GM12878 (cell line): ENCODE data around the gene MRPL20. TPM values are rescaled to one million over a fixed set of nuclear protein-coding genes. Genes with fewer than 3 reads are reported as not detected.
A peak's percentile ranks its signal among the peaks of the same experiment; 100 is the strongest.
"Not testable (repeated sequence)": the region's sequence is repeated elsewhere in the genome, so short reads cannot be mapped to it uniquely, and the experiment has no call there.

Source experiments
- ATAC-seq: fragments of 200-7000 bp; cut with Tn5 transposase; 3 replicates; pipeline ENCODE4 v1.9.1; 2020; ENCODE audit warnings: mild to moderate bottlenecking, moderate library complexity
- BruUV-seq: library from RNA; stranded (reverse); fragments of 400-500 nt; replicated peaks from 2 replicates; lab custom pipeline; 2021; lab: Mats Ljungman, UMichigan
- CTCF ChIA-PET: fragments of 300-600 bp; sonication (Branson Sonifier 250); formaldehyde crosslinking; extraction: SDS; loops from one replicate; lab custom pipeline; 2021; ENCODE audit warnings: inconsistent platforms; lab: Yijun Ruan, JAX
- POLR2A ChIA-PET: fragments of 350-600 bp; formaldehyde crosslinking; extraction: SDS; loops from one replicate; lab custom pipeline; 2021; ENCODE audit warnings: inconsistent platforms; lab: Charles Lee
- RAD21 ChIA-PET: fragments of 300-600 bp; sonication (Branson Sonifier 250); formaldehyde crosslinking; loops from one replicate; lab custom pipeline; 2023; ENCODE audit warnings: antibody characterized with exemption; ENCODE audit not compliant: unreplicated experiment; lab: Charles Lee
- SMC1A ChIA-PET: fragments of 300-600 bp; sonication (Branson Sonifier 250); formaldehyde crosslinking; loops from one replicate; lab custom pipeline; 2023; ENCODE audit not compliant: unreplicated experiment, uncharacterized antibody; lab: Charles Lee
- DNase-seq: peaks from one replicate; pipeline ENCODE4 v3.0.0-alpha.2; 2011; ENCODE audit warnings: low read depth, low spot score
- FAIRE-seq: peaks from 3 replicates; lab custom pipeline; 2011; peaks lifted over from hg19 to GRCh38; lab: Jason Lieb, UNC
- H2AFZ ChIP-seq: 2 replicates; pipeline ENCODE4 v1.6.0; 2011; ENCODE audit warnings: low read depth, low read length, control low read depth; ENCODE audit not compliant: control insufficient read depth
- H3K27ac ChIP-seq: 2 replicates; pipeline ENCODE4 v1.5.1; 2011; ENCODE audit warnings: control low read depth; ENCODE audit not compliant: control insufficient read depth, insufficient read depth
- H3K27me3 ChIP-seq, 2 experiments: replicated peaks in 1 of 2; 2 replicates each; pipeline versions ENCODE4 v1.6.0 to v1.6.1; 2011; ENCODE audit warnings: low read length in 1 of 2; ENCODE audit not compliant: control insufficient read depth in 2 of 2, insufficient read depth in 2 of 2
- H3K36me3 ChIP-seq, 2 experiments: 2 replicates each; pipeline ENCODE4 v1.5.1; 2011; ENCODE audit warnings: low read length in 1 of 2; ENCODE audit not compliant: control insufficient read depth in 2 of 2, insufficient read depth in 2 of 2
- H3K4me1 ChIP-seq: 2 replicates; pipeline ENCODE4 v1.6.1; 2011; ENCODE audit warnings: mild to moderate bottlenecking, low read length, moderate library complexity, mixed read lengths; ENCODE audit not compliant: control insufficient read depth, insufficient read depth
- H3K4me2 ChIP-seq: 2 replicates; pipeline ENCODE4 v1.6.0; 2011; ENCODE audit warnings: control low read depth; ENCODE audit not compliant: control insufficient read depth, insufficient read depth
- H3K4me3 ChIP-seq: fragments of 200-600 bp; sonication (generic); 2 replicates; pipeline ENCODE4 v1.5.1; 2016
- H3K79me2 ChIP-seq: 2 replicates; pipeline ENCODE4 v1.6.0; 2011; ENCODE audit warnings: low read length; ENCODE audit not compliant: control insufficient read depth, insufficient read depth
- H3K9ac ChIP-seq: 2 replicates; pipeline ENCODE4 v1.8.0; 2011; ENCODE audit warnings: low read length, control low read depth, mixed read lengths; ENCODE audit not compliant: control insufficient read depth, insufficient read depth
- H3K9me3 ChIP-seq: replicated peaks from 3 replicates; pipeline ENCODE4 v1.5.1; 2011; ENCODE audit warnings: mild to moderate bottlenecking, low read length; ENCODE audit not compliant: control insufficient read depth, insufficient read depth
- H4K20me1 ChIP-seq: 2 replicates; pipeline ENCODE4 v1.6.0; 2011; ENCODE audit not compliant: control insufficient read depth, insufficient read depth
- BHLHE40 ChIP-seq, 2 experiments: fragments of 450-650 bp in 1 of 2; IDR thresholded peaks; 2 replicates each; pipeline ENCODE4 v1.6.1; 2011 to 2017; ENCODE audit warnings: low read depth in 2 of 2, borderline replicate concordance in 1 of 2, improper control_type of control experiment in 1 of 2, low read length in 1 of 2, mild to moderate bottlenecking in 1 of 2
- DPF2 ChIP-seq: fragments of 450-650 bp; IDR thresholded peaks from 2 replicates; pipeline ENCODE4 v1.6.1; 2017; ENCODE audit warnings: mild to moderate bottlenecking
- GATAD2B ChIP-seq: fragments of 450-650 bp; conservative IDR thresholded peaks from 2 replicates; pipeline ENCODE4 v1.6.1; 2017; ENCODE audit warnings: low read depth, mild to moderate bottlenecking, moderate library complexity
- IKZF1 ChIP-seq: fragments of 450-650 bp; conservative IDR thresholded peaks from 2 replicates; pipeline ENCODE4 v1.6.1; 2017; ENCODE audit warnings: antibody characterized with exemption, mild to moderate bottlenecking
- IKZF2 ChIP-seq, 2 experiments: fragments of 450-650 bp; IDR thresholded peaks; 2 replicates each; pipeline ENCODE4 v1.6.1; 2017; ENCODE audit warnings: mild to moderate bottlenecking in 2 of 2, moderate library complexity in 2 of 2
- IRF4 ChIP-seq: IDR thresholded peaks from 2 replicates; pipeline ENCODE4 v1.6.1; 2011; ENCODE audit warnings: low read depth, low read length
- JUNB ChIP-seq: IDR thresholded peaks from 2 replicates; pipeline ENCODE4 v1.6.1; 2016; ENCODE audit warnings: antibody characterized with exemption, mild to moderate bottlenecking
- MEF2B ChIP-seq: fragments of 450-650 bp; IDR thresholded peaks from 2 replicates; pipeline ENCODE4 v1.6.1; 2018; ENCODE audit warnings: mild to moderate bottlenecking, moderate library complexity; ENCODE audit not compliant: partially characterized antibody, poor library complexity, severe bottlenecking
- MTA2 ChIP-seq: fragments of 450-650 bp; IDR thresholded peaks from 2 replicates; pipeline ENCODE4 v1.6.1; 2016; ENCODE audit warnings: low read depth, mild to moderate bottlenecking, moderate library complexity
- NBN ChIP-seq: fragments of 450-650 bp; IDR thresholded peaks from 2 replicates; pipeline ENCODE4 v1.6.1; 2016
- NR2F1 ChIP-seq: fragments of 450-650 bp; conservative IDR thresholded peaks from 2 replicates; pipeline ENCODE4 v1.6.1; 2017; ENCODE audit warnings: mild to moderate bottlenecking
- POLR2A ChIP-seq: IDR thresholded peaks from 2 replicates; pipeline ENCODE4 v1.6.1; 2011; ENCODE audit warnings: low read depth, mild to moderate bottlenecking, low read length
- POU2F2 ChIP-seq: IDR thresholded peaks from 3 replicates; pipeline ENCODE4 v1.6.1; 2011; ENCODE audit warnings: low read depth, mild to moderate bottlenecking, low read length, borderline replicate concordance
- RAD51 ChIP-seq: fragments of 450-650 bp; IDR thresholded peaks from 2 replicates; pipeline ENCODE4 v1.6.1; 2016; ENCODE audit warnings: moderate library complexity, mild to moderate bottlenecking, inconsistent platforms
- RUNX3 ChIP-seq: IDR thresholded peaks from 2 replicates; pipeline ENCODE4 v1.6.1; 2012; ENCODE audit warnings: low read length, inconsistent platforms
- SMARCA5 ChIP-seq: fragments of 450-650 bp; IDR thresholded peaks from 2 replicates; pipeline ENCODE4 v1.6.1; 2017; ENCODE audit warnings: mild to moderate bottlenecking
- ZNF687 ChIP-seq: fragments of 450-650 bp; IDR thresholded peaks from 2 replicates; pipeline ENCODE4 v1.6.1; 2017; ENCODE audit warnings: mild to moderate bottlenecking, moderate library complexity
- WGBS: methylation state at CpG from one replicate; pipeline ENCODE4 v1.1.6; 2016; ENCODE audit warnings: low lambda C conversion rate; ENCODE audit not compliant: insufficient replicate concordance, insufficient coverage; ENCODE audit errors: missing lambda C conversion rate; 5-methylcytosine and 5-hydroxymethylcytosine counted together
- in situ Hi-C: fragments of 300-500 bp; cut with MboI; formaldehyde crosslinking; loops from 9 replicates; pipeline ENCODE4 v1.14.3; 2018; ENCODE audit warnings: mixed read lengths
- intact Hi-C: fragments of 100-400 bp; cut with micrococcal nuclease; formaldehyde crosslinking; loops from one replicate; pipeline ENCODE4 v1.14.2; 2022; ENCODE audit not compliant: unreplicated experiment
- polyA plus RNA-seq, 11 experiments: library from polyadenylated mRNA; depleted of rRNA in 4 of 11; unstranded in 6 of 11; stranded (reverse) in 5 of 11; fragments of >200 nt; fragmentation: Nextera tagmentation in 4 of 11; fragmentation: Illumina TruSeq in 1 of 11; extraction: Ambion mirVana in 4 of 11; extraction: Trizol in 1 of 11; gene quantifications; 1 replicate in 1 of 11; 2 replicates in 10 of 11; pipeline versions ENCODE4 v1.2.1 to v1.2.3, GENCODE V29; 2011 to 2016; ENCODE audit warnings: inconsistent platforms in 2 of 11, missing spikeins in 2 of 11, low read depth in 1 of 11
- total RNA-seq, 4 experiments: library from RNA; depleted of rRNA in 3 of 4; stranded (reverse); fragments of >200 nt in 3 of 4; fragmentation: Illumina TruSeq in 1 of 4; extraction: Trizol in 1 of 4; gene quantifications; 2 replicates each; pipeline versions ENCODE4 v1.2.1 to v1.2.3, GENCODE V29; 2013 to 2021

MRPL20 gene
- total and polyA plus RNA-seq, 10 of the 15 experiments (the other 5 are each of a cell fraction or from before 2014, with no cell fraction given): 129 to 525 (median 255) TPM

- ChIA-PET POLR2A (interaction anchor here (0.8 kb wide), 1 partner anchor 15 kb away, joined by 3 read pairs; no protein-coding TSS in a partner anchor), SMC1A (interaction anchor here (1.2 kb wide), 1 partner anchor 10 kb away, joined by 3 read pairs; no protein-coding TSS in a partner anchor)
- H3K27ac ChIP-seq: peak overlapping the region; percentile 66
- H3K4me1 ChIP-seq: peaks cover 25% of the 10 kb centered on the region
- peak overlapping the region; percentile 39; the same call in 1 of the 2 replicates for H3K9ac ChIP-seq
- 63% methylated on average over 22 of the region's 25 CpGs for WGBS
- RAD21 ChIA-PET, intact Hi-C loops, FAIRE-seq, H3K36me3 ChIP-seq, H3K27me3 ChIP-seq, in situ Hi-C loops, BruUV-seq, CTCF ChIA-PET, H4K20me1 ChIP-seq, H3K79me2 ChIP-seq, H3K9me3 ChIP-seq: not testable (repeated sequence)
- peak overlapping the region; percentile 61 for H2AFZ ChIP-seq
- TF ChIP-seq RUNX3: peak; percentile 71
- 0 out of 2 replicates have a peak, but pooled peaks have one; percentile 27 for TF ChIP-seq NR2F1
- peak; percentile 40 for TF ChIP-seq IKZF1
- TF ChIP-seq MTA2: peak; percentile 34; the same call in 1 of the 2 replicates
- peak; percentile 62; the same call in 1 of the 2 replicates for TF ChIP-seq DPF2
- TF ChIP-seq GATAD2B: peak; percentile 44; the same call in 1 of the 2 replicates
- TF ChIP-seq BHLHE40 (IDR thresholded peaks at IDR 0.05; ENCODE audit: borderline replicate concordance in 1 of 2, low read depth in 2 of 2, low read length in 1 of 2): peak; percentile 64 to 85; a peak in 3 of 4 replicates
- TF ChIP-seq NBN: 0 out of 2 replicates have a peak, but pooled peaks have one; percentile 46
- peak; percentile 35 to 53; a peak in 2 of 4 replicates for TF ChIP-seq IKZF2 (IDR thresholded peaks at IDR 0.05)
- peak; percentile 73 for TF ChIP-seq ZNF687
- peak; percentile 65; the same call in 1 of the 2 replicates for TF ChIP-seq RAD51
- TF ChIP-seq IRF4: peak; percentile 71; the same call in 1 of the 2 replicates
- peak; percentile 22 for TF ChIP-seq MEF2B
- TF ChIP-seq POLR2A: peak; percentile 39; the same call in 1 of the 2 replicates
- TF ChIP-seq JUNB: peak; percentile 49; the same call in 1 of the 2 replicates
- 0 out of 3 replicates have a peak, but pooled peaks have one; percentile 39 for TF ChIP-seq POU2F2
- 0 out of 2 replicates have a peak, but pooled peaks have one; percentile 16 for TF ChIP-seq SMARCA5
- peak; percentile 71 for ATAC-seq
- DNase-seq: peak; percentile 43
- peak overlapping the region; percentile 79 for H3K4me2 ChIP-seq
- peak overlapping the region; percentile 9; the same call in 1 of the 2 replicates for H3K4me3 ChIP-seq
Measured at GRCh38 chr1:1417825-1418463, 10.9 kb upstream of the MRPL20 start.
